ENCODE results near the gene PLA2G12A.

Gene PLA2G12A

DNA sequence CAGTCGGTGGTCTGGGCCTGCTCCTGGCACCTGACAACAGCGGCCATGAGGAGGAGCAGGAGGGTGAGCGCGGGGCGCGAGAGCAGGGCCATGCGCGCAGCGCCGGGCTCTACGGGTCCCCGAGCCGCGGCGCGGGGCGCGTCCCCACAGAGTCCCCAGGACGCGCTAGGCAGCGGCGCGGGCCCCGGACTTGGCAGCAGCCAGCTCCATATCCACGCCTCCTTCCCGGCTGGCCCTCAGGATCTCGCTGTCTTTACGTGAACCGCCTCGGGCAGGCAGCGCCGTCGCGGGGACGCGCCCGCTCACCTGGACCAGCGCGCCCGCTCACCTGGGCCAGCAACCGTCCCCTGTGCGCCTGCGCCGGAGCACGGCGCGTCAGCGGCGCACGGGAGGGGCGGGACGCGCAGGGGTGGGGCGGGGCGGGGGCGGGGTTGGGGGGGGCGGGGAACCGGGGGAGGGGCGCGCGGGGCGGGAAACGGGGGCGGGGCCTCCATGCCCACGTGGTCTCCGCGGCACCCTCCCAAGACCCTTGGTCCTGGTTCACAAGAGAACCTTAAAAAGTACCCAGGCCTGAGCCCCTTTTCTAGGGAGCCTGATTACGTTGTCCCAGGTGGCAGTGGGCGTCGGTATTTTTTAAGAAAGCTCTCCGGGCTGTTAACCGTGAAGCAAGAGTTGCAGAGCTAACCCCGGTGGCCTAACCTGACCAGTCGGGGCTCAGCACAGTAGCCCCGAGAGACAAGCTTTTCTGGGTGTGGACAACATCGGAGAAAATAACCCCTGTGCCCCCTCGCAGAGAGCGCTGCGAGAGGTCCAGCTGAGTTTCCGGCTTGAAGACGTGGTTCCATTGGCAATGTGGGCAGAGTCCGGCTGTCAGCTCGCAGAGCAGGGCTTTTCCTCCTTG, at the start of gene PLA2G12A:
Gene PLA2G12A (minus strand): TSS at position 353 of the 901 bp plus-strand sequence. CDS start 261 bp downstream, at position 92.
- TF ChIP-seq ZNF274 (IDR thresholded peaks at IDR 0.05; ENCODE audit: low read depth, low read length), result no peak

DNA sequence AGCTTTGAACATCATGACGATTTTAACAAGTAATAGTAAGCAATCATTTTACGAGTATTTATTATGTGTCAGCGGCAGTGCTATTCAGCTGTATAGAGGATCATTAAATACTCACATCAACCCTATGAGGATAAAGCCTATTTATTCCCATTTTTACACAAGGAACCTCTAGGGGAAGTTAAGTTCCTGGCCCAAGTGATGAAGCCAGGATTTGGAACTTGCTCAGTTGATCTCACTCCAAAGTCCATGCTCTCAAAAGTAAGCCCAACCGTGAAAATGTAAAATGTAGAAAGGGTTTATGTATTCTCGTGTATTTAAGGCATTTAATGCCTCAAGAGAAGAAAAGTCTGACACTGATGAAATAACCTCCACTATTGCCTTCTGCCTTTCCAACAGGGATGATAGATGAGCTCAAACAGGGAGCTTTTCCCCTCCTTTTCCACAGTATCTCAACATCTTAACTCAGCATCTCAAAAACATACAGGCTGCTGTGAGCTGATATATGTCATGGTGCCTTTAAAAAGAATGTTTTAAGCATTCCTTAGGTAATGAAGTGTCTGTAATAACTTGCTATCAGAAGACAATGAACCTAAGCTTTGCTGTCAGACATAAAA, 35.0 kb upstream of the PLA2G12A start:
- H3K4me3 ChIP-seq (ENCODE audit: low read length), result no peak overlapping the region
- TF ChIP-seq ZNF274 (IDR thresholded peaks at IDR 0.05; ENCODE audit: low read depth, low read length), result no peak

More for the DNA sequence above, at the start of gene PLA2G12A:
- peak within 1 kb of the TSS; percentile 97 for H3K4me3 ChIP-seq (ENCODE audit: low read length)

DNA sequence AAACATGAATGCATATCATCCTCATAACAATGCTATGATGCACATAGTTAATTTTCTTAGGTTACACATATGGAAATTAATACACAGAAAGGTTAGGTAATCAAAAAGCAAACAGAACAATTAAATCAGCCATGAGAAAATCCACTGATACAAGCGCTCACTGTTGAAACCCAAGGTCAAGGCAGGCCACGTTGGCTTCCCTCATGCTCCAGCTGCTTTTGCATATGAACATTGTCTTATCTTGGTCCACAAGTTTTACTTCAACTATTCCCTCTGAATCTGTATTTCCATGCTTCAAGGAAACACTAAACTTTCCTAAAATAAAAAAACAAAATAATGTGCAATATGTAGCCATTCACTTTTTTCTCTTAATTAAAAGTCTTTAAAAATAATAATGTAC, 34.5 kb upstream of the PLA2G12A start:
- TF ChIP-seq ZNF274 (IDR thresholded peaks at IDR 0.05; ENCODE audit: low read depth, low read length), result no peak
- no peak overlapping the region for H3K4me3 ChIP-seq (ENCODE audit: low read length)

DNA sequence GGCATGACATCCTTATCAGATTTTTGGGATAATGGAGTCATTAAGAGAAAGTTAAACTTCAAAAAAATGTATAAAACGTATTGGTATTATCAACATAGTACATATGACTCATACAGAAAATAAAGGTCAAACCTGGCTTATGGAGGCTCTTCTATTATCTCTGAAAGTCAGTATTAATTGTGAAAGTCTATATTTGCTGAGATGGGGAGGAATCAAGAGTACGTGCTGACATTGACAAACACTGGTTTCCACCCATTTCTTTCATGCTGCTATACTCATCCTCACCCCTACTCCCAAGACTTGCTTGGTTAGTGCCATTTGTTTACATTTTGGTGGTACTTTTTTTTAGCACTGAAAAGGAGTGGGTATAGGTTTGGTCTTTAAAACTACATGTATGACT, 30.8 kb upstream of the PLA2G12A start:
- TF ChIP-seq ZNF274 (IDR thresholded peaks at IDR 0.05; ENCODE audit: low read depth, low read length), result no peak

DNA sequence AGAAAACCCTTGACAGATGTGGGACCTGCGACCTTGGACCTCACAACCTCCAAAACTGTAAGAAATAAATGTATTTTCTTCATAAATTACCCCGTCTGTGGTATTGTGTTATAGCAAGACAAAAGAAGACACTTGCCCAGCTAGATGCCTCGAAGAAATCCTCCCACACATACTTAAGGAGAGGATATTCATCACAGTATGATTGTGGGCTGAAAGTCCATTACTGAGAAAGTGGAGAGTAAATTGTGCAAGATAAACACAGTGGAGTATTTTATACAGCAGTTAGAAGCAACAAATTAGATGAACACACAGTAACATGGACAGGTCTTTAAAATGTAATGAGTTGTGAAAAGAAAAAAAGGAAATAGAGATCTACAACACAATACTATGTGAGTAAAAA, 25.8 kb upstream of the PLA2G12A start:
- no peak overlapping the region for H3K4me3 ChIP-seq (ENCODE audit: low read length)
- no peak for TF ChIP-seq ZNF274 (IDR thresholded peaks at IDR 0.05; ENCODE audit: low read depth, low read length)

More for the DNA sequence above, 30.8 kb upstream of the PLA2G12A start:
- H3K4me3 ChIP-seq (ENCODE audit: low read length), result no peak overlapping the region

DNA sequence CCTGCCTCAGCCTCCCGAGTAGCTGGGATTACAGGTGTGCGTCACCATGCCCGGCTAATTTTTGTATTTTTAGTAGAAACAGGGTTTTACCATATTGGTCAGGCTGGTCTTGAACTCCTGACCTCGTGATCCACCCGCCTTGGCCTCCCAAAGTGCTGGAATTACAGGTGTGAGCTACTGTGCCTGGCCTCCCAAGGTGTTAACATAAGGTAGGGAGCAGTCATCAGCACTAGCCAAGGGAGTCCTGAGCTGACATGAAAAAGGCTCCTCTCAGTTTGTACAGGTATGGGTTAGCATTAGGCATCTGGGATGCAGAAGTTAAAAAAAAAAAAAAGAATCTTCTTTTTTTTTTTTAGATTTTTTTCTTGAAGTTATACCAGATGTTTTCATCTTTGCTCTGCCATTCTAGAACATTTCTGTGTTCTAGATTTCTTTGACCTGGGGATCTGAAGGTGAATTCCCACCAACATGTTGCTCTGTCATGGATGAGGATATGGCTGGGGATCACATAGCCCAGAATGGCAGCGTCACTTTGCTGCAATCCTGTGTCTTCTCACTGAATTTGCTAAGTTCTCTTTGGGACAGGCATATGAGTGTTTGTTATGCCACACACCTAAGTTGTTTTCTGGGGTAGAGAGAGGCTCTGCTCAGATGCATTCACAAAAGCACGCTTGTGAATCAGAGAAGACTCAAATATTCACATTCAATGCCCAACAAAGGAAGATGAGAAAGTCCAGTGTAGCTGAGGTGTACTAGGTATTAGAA, 24.4 kb upstream of the PLA2G12A start:
- no peak for TF ChIP-seq ZNF274 (IDR thresholded peaks at IDR 0.05; ENCODE audit: low read depth, low read length)
- H3K4me3 ChIP-seq (ENCODE audit: low read length), result no peak overlapping the region

DNA sequence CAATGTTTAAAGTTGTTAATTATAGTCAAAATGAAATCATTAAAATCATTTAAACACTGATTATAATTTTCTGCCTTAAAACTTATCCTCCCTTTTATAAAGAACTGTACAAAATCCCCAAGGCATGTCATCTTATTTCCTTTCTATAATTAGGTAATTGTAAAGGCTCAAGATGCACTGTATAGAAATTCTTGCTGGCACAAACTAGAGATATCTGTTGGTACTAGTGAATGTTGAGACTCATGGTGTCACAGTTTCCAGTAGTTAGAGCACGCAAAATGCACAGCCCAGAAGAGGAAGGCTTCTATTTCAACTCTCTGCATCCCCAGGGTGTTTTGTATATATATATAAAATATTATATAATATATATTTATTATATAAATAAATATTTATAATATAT, 22.7 kb upstream of the PLA2G12A start:
- TF ChIP-seq ZNF274 (IDR thresholded peaks at IDR 0.05; ENCODE audit: low read depth, low read length), result no peak
- H3K4me3 ChIP-seq (ENCODE audit: low read length), result no peak overlapping the region

DNA sequence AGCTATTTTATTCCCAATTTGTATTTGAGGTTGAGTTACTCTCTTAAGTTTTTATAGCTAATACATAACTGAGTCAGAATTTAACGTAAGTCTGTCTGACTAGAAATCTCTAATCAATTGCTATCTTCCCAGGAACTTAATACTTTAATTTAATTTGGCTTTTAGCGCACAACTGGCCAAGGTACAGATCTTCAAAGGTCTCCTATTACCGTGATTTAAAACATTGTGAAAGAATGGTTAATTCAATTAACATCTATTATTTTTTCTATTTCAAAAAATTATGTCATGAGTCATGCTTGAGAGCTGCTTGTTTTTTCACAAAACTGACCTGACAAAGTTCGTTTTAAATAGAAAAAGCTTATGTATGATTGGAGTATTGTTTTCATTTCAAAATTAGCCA, 22.0 kb upstream of the PLA2G12A start:
- H3K4me3 ChIP-seq (ENCODE audit: low read length), result no peak overlapping the region
- TF ChIP-seq ZNF274 (IDR thresholded peaks at IDR 0.05; ENCODE audit: low read depth, low read length), result no peak

DNA sequence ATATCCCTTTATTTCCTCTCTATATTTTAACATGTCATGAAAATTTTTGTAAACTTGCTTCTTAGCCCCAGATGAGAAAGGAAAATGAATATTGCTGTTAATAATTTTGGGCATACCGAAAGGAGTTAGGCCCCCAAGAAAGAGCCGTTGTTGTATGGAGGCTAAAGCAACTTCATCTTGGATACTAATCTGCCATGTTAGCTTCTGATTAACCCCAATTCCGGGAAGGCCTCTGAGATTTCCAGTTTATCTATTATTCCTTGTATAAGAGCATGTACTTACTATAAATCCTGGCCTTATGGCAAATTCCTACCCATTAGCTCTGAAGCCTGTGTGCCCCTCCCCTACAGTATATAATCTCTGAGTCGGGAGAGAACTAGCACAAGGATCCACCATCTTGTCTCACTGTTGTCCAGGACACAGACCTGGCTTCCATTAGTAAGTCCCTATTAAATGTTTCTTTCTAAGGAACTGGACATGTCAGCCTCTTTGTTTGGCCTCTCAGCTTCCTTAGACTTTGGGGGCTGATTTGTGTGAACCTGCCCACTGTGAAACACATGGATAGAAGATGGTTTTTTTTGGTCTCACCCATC, 20.9 kb upstream of the PLA2G12A start:
- TF ChIP-seq ZNF274 (IDR thresholded peaks at IDR 0.05; ENCODE audit: low read depth, low read length), result no peak
- no peak overlapping the region for H3K4me3 ChIP-seq (ENCODE audit: low read length)

DNA sequence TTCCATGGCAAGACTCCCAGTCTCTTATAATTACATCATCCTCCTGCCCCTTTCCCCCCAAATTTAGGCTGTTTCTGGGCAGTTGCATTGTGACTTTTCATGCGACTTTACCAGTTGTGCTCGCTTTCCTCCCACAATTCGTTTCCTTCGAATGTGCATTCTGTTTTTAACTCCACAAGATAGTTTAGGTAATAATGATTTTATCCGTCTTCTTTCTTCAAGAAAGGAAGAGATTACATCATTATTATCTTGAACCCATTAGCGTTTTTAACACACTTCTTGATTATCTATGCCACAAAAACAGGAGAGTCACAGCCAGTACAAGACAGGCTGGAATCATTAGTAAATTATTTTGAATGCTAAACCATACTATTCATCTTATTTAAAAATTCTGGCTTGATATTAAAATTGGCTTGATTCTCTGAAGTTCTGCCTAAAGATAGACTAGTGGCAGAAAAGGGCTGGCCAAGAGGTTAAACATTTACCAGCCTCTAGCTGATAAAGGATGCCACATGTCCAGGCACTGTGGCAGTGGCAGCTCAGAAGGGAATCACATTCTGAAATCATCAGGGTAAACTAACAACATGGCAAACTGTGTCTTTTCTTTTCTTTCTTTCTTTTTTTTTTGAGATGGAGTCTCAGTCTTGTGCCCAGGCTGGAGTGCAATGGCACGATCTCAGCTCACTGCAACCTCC, 19.7 kb upstream of the PLA2G12A start:
- no peak for TF ChIP-seq ZNF274 (IDR thresholded peaks at IDR 0.05; ENCODE audit: low read depth, low read length)

DNA sequence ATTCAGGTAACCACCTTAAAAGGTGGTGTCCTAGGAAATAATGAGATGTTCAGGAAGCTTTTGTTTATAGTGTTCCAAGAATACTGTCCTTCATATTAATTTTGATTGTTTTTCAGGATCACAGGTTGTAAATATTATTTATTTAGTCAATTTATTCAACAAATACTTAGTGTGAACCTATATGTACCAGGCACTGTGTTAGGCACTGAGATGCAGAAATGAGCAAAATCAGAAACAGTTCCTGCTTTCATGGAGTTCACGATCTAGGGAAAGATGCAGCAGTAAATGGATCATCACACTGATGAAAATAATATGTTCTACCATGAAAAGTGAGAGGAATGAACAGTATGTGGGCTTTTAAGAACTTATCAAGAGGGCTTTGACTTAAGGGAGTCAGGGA, 18.2 kb upstream of the PLA2G12A start:
- no peak overlapping the region for H3K4me3 ChIP-seq (ENCODE audit: low read length)
- TF ChIP-seq ZNF274 (IDR thresholded peaks at IDR 0.05; ENCODE audit: low read depth, low read length), result no peak

More for the DNA sequence above, 19.7 kb upstream of the PLA2G12A start:
- no peak overlapping the region for H3K4me3 ChIP-seq (ENCODE audit: low read length)

DNA sequence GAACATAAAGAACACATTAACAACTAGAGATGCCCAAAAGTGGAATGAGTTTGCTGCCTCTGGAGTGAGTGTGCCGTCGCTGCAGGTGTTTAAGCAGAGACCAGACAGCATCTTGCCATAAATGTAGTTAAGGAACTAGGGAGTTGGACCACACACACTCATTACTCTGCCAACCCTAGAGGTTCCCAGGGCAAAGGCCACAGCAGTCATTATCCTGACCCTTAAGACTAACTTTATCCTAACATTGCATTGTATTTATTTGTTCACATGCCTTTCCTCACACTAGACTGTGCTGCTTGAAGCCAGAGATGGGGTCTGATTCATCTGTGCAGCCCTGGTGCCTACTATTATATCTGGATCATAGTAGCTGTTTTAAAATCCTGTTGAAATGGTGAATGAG, 16.9 kb upstream of the PLA2G12A start:
- TF ChIP-seq ZNF274 (IDR thresholded peaks at IDR 0.05; ENCODE audit: low read depth, low read length), result no peak
- no peak overlapping the region for H3K4me3 ChIP-seq (ENCODE audit: low read length)

DNA sequence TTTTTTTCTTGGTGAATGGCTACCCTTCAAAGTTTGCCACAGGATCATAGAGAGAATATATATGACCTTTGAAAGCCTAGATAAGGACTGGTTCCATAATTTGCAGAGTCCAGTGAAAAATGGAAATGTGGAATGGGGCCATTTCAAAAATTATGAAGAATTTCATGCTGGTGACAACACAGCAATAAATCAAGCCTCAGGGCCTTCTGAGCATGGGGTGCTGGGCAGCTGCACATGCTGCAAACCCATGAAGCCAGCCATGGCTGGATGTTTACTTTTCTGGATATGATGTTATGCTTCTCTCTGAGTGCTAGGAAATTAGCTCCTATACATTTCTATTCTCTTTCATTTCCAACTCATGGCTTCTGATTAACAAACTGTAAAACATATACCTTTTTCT, 16.0 kb upstream of the PLA2G12A start:
- no peak overlapping the region for H3K4me3 ChIP-seq (ENCODE audit: low read length)
- TF ChIP-seq ZNF274 (IDR thresholded peaks at IDR 0.05; ENCODE audit: low read depth, low read length), result no peak
